HG03025 (cell line): Measurements from ENCODE around the gene C1orf167.

Experiments
- ATAC-seq: cut with Tn5 transposase; IDR thresholded peaks from one replicate; pipeline ENCODE4 v1.9.1; 2021; ENCODE audit warnings: mild to moderate bottlenecking, moderate library complexity; ENCODE audit not compliant: unreplicated experiment, low FRiP score

C1orf167 gene

GRCh38 chr1:11761988-11762406, at the start of gene C1orf167:
TSS of gene C1orf167 (plus strand) at chr1:11762193. CDS start at chr1:11764401, 2,208 bp downstream.
- no peak for ATAC-seq

GRCh38 chr1:11712285-11712684, 49.7 kb upstream of the C1orf167 start:
- ATAC-seq, result no peak

- no peak for ATAC-seq
Observed at GRCh38 chr1:11713095-11713494, 48.9 kb upstream of the C1orf167 start.

GRCh38 chr1:11714831-11715575, 47.0 kb upstream of the C1orf167 start:
- no peak for ATAC-seq

GRCh38 chr1:11719313-11720032, 42.5 kb upstream of the C1orf167 start:
- no peak for ATAC-seq

GRCh38 chr1:11720033-11720376, 42.0 kb upstream of the C1orf167 start:
- ATAC-seq, result no peak

GRCh38 chr1:11720525-11720924, 41.5 kb upstream of the C1orf167 start:
- no peak for ATAC-seq

GRCh38 chr1:11721311-11721710, 40.7 kb upstream of the C1orf167 start:
- no peak for ATAC-seq

GRCh38 chr1:11722538-11722937, 39.5 kb upstream of the C1orf167 start:
- no peak for ATAC-seq

- no peak for ATAC-seq
Observed at GRCh38 chr1:11725616-11726015, 36.4 kb upstream of the C1orf167 start.

- no peak for ATAC-seq
Observed at GRCh38 chr1:11727119-11727518, 34.9 kb upstream of the C1orf167 start.

GRCh38 chr1:11728126-11728806, 33.7 kb upstream of the C1orf167 start:
- ATAC-seq, result no peak

- ATAC-seq, result no peak
Observed at GRCh38 chr1:11729155-11729497, 32.9 kb upstream of the C1orf167 start.

GRCh38 chr1:11729498-11730428, 32.2 kb upstream of the C1orf167 start:
- ATAC-seq, result no peak

- no peak for ATAC-seq
Observed at GRCh38 chr1:11730429-11730891, 31.5 kb upstream of the C1orf167 start.

GRCh38 chr1:11731691-11732283, 30.2 kb upstream of the C1orf167 start:
- ATAC-seq, result no peak

- ATAC-seq, result no peak
Observed at GRCh38 chr1:11733306-11733705, 28.7 kb upstream of the C1orf167 start.

GRCh38 chr1:11735531-11735853, 26.5 kb upstream of the C1orf167 start:
- ATAC-seq, result no peak

GRCh38 chr1:11735854-11736745, 25.9 kb upstream of the C1orf167 start, which contains the start of gene AGTRAP:
TSS of gene AGTRAP (plus strand) at chr1:11736136. CDS start at chr1:11736209, 73 bp downstream.
- no peak for ATAC-seq
